Measurements from ENCODE around the gene SYPL1. TPM values are rescaled to one million over a fixed set of nuclear protein-coding genes. Genes with fewer than 3 reads are reported as not detected.

Gene SYPL1
- total RNA-seq, 1 donor from 2014 or later, result 76.9 TPM

- no peaks in the 10 kb centered on the region for H3K27me3 ChIP-seq
- H3K4me1 ChIP-seq, result peaks cover 42% of the 10 kb centered on the region
- intact Hi-C loops (cut with DNase I), result no loop called here
- no peaks in the 10 kb centered on the region for H3K36me3 ChIP-seq
- H3K9me3 ChIP-seq, result no peaks in the 10 kb centered on the region
- no peak overlapping the region for H3K27ac ChIP-seq
- no peak overlapping the region for H3K4me3 ChIP-seq
- no peak for DNase-seq (ENCODE audit: extremely low spot score in 2 of 2)
- TF ChIP-seq POLR2A (IDR thresholded peaks at IDR 0.05), result no peak
- TF ChIP-seq CTCF (IDR thresholded peaks at IDR 0.05), result no peak
- no peak for TF ChIP-seq POLR2AphosphoS5 (IDR thresholded peaks at IDR 0.05; ENCODE audit: insufficient read depth in 1 of 2, low read depth in 1 of 2)
Observed at GRCh38 chr7:106075937-106076336, 36.2 kb downstream of the SYPL1 start.

GRCh38 chr7:106074257-106074656 lies 37.9 kb downstream of the SYPL1 start:
- TF ChIP-seq POLR2A (IDR thresholded peaks at IDR 0.05), result no peak
- TF ChIP-seq POLR2AphosphoS5 (IDR thresholded peaks at IDR 0.05; ENCODE audit: insufficient read depth in 1 of 2, low read depth in 1 of 2), result no peak
- no peak for TF ChIP-seq CTCF (IDR thresholded peaks at IDR 0.05)
- no peak for DNase-seq (ENCODE audit: extremely low spot score in 2 of 2)
- Histone ChIP-seq H3K27me3 (no peaks in the 10 kb centered on the region), H3K9me3 (no peaks in the 10 kb centered on the region), H3K4me3 (no peak overlapping the region), H3K27ac (no peak overlapping the region), H3K36me3 (no peaks in the 10 kb centered on the region), H3K4me1 (peaks cover 59% of the 10 kb centered on the region)
- intact Hi-C loops (cut with DNase I), result no loop called here

GRCh38 chr7:106073701-106074100 lies 38.4 kb downstream of the SYPL1 start:
- no peak overlapping the region for H3K27ac ChIP-seq
- no peak for DNase-seq (ENCODE audit: extremely low spot score in 2 of 2)
- intact Hi-C loops (cut with DNase I), result no loop called here
- H3K4me3 ChIP-seq, result no peak overlapping the region
- no peak for TF ChIP-seq POLR2A (IDR thresholded peaks at IDR 0.05)
- no peaks in the 10 kb centered on the region for H3K36me3 ChIP-seq
- no peaks in the 10 kb centered on the region for H3K9me3 ChIP-seq
- no peaks in the 10 kb centered on the region for H3K27me3 ChIP-seq
- H3K4me1 ChIP-seq, result peaks cover 65% of the 10 kb centered on the region

GRCh38 chr7:106072715-106073091 lies 39.4 kb downstream of the SYPL1 start:
- Histone ChIP-seq H3K27me3 (no peaks in the 10 kb centered on the region), H3K27ac (peak overlapping the region; percentile 54), H3K4me1 (peaks cover 72% of the 10 kb centered on the region), H3K36me3 (no peaks in the 10 kb centered on the region), H3K4me3 (no peak overlapping the region), H3K9me3 (no peaks in the 10 kb centered on the region)
- intact Hi-C loops (cut with DNase I), result no loop called here
- TF ChIP-seq CTCF (IDR thresholded peaks at IDR 0.05) (no peak), POLR2AphosphoS5 (IDR thresholded peaks at IDR 0.05; ENCODE audit: insufficient read depth in 1 of 2, low read depth in 1 of 2) (no peak), POLR2A (IDR thresholded peaks at IDR 0.05) (no peak)
- DNase-seq (ENCODE audit: extremely low spot score in 2 of 2), result no peak

GRCh38 chr7:106071999-106072714 lies 40.0 kb downstream of the SYPL1 start:
- H3K9me3 ChIP-seq, result no peaks in the 10 kb centered on the region
- peak in 1 of 2 donors; percentile 81 for DNase-seq (ENCODE audit: extremely low spot score in 2 of 2)
- H3K27me3 ChIP-seq, result no peaks in the 10 kb centered on the region
- peaks cover 72% of the 10 kb centered on the region for H3K4me1 ChIP-seq
- H3K36me3 ChIP-seq, result no peaks in the 10 kb centered on the region
- no peak overlapping the region for H3K4me3 ChIP-seq
- TF ChIP-seq POLR2A (IDR thresholded peaks at IDR 0.05), result no peak
- TF ChIP-seq CTCF (IDR thresholded peaks at IDR 0.05), result no peak
- no peak for TF ChIP-seq POLR2AphosphoS5 (IDR thresholded peaks at IDR 0.05; ENCODE audit: insufficient read depth in 1 of 2, low read depth in 1 of 2)
- intact Hi-C loops (cut with DNase I), result no loop called here
- peak overlapping the region; percentile 54 for H3K27ac ChIP-seq

Data from vagina (tissue), 2 donors.